ENCODE measurements around the gene RASSF7.

DNA sequence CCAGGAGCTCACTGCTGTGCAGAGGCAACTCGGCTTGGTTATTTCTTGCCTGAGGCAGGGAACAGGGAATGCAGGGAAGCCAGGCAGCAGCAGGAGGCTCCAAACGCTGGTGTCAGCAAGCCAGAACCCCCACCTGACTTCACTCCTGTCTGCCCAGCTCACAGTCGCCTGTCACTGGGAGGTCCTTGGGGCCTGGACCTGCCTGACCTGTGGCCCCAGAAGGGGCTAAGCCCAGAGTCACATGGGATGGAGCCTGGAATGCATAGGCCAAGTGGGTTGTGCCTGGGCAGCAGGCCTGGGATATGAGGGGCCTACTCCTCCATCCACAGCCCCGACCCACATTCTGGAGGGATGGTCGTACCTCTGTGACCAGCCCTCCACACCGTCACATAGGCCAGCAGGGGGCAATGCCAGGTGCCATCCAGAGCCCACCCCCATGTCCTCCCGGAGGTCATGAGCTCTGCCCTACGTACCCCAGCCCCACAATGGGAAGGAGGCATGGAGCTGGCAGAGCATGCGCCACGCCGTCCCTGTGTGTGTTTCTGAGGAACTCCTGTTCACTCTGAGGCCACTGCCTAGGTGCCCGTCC is 5.2 kb downstream of the RASSF7 start:
- TF ChIP-seq CTCF (IDR thresholded peaks at IDR 0.05; ENCODE audit: insufficient read depth, low read depth, low read length) (no peak), EZH2 (IDR thresholded peaks at IDR 0.05; ENCODE audit: insufficient read depth, low read length) (no peak)
